ENCODE results near the gene CREB3L1. TPM values are rescaled to one million over a fixed set of nuclear protein-coding genes. Genes with fewer than 3 reads are reported as not detected.

The CREB3L1 gene
- total and polyA plus RNA-seq, 2 experiments from 2014 or later, result 8.5 to 10.4 TPM

DNA sequence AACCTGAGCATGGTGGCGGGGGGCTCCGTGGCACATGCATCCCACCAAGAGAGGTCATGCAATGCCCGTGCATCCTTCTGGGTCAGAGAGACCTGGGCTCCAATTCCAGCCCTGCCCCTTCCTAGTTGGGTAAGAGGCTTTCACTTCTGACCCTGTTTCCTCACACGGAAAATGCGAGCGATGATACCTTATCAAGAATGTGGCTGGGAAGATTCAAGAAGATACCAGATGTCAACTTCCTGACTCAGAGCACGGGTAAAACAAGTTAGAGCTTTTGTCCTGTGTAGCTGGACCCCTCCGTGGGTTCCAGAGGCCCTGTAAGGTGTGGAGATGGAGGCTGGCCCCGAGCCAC lies 61.1 kb downstream of the CREB3L1 start (continued):
- TF ChIP-seq, protein P1, sequence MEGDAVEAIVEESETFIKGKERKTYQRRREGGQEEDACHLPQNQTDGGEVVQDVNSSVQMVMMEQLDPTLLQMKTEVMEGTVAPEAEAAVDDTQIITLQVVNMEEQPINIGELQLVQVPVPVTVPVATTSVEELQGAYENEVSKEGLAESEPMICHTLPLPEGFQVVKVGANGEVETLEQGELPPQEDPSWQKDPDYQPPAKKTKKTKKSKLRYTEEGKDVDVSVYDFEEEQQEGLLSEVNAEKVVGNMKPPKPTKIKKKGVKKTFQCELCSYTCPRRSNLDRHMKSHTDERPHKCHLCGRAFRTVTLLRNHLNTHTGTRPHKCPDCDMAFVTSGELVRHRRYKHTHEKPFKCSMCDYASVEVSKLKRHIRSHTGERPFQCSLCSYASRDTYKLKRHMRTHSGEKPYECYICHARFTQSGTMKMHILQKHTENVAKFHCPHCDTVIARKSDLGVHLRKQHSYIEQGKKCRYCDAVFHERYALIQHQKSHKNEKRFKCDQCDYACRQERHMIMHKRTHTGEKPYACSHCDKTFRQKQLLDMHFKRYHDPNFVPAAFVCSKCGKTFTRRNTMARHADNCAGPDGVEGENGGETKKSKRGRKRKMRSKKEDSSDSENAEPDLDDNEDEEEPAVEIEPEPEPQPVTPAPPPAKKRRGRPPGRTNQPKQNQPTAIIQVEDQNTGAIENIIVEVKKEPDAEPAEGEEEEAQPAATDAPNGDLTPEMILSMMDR (conservative IDR thresholded peaks at IDR 0.05; ENCODE audit: low read depth in 2 of 2), result no peak
- TF ChIP-seq EZH2 (IDR thresholded peaks at IDR 0.05; ENCODE audit: low read depth, unreplicated experiment), result no peak
- peak; percentile 25; the same call in 1 of the 2 replicates for TF ChIP-seq POLR2AphosphoS5 (IDR thresholded peaks at IDR 0.05; ENCODE audit: low read depth)

GRCh38 chr11:46338988-46339666 lies 61.7 kb downstream of the CREB3L1 start:
- Histone ChIP-seq H3K27me3 (ENCODE audit: insufficient read depth) (peaks cover 11% of the 10 kb centered on the region), H3K27ac (ENCODE audit: low read depth) (peak overlapping the region; percentile 94), H3K79me2 (replicated peaks; ENCODE audit: insufficient read depth) (no peaks in the 10 kb centered on the region), H4K20me1 (replicated peaks; ENCODE audit: insufficient read depth) (no peaks in the 10 kb centered on the region), H3K36me3 (ENCODE audit: insufficient read depth) (no peaks in the 10 kb centered on the region), H3K4me1 (ENCODE audit: insufficient read depth) (peaks cover 79% of the 10 kb centered on the region), H3F3A (replicated peaks; ENCODE audit: low read depth) (peaks cover 25% of the 10 kb centered on the region), H3K9me2 (ENCODE audit: insufficient read depth) (no peaks in the 10 kb centered on the region), H3K4me2 (peak overlapping the region; percentile 55), H2AFZ (no peak overlapping the region), H3K4me3 (peak overlapping the region; percentile 36)
- ATAC-seq, result peak; percentile 84
- DNase-seq (ENCODE audit: low spot score), result peak; percentile 97
- Mint-ChIP-seq H3K27me3 (ENCODE audit: insufficient read depth, low read depth, poor library complexity) (peaks cover 37% of the 10 kb centered on the region), H3K9me3 (no peaks in the 10 kb centered on the region), H3K27ac (peak overlapping the region; percentile 96), H3K36me3 (ENCODE audit: low read depth) (no peaks in the 10 kb centered on the region), H3K4me1 (peaks cover 89% of the 10 kb centered on the region), H3K4me3 (peak overlapping the region; percentile 62)
- TF ChIP-seq, protein P1 (conservative IDR thresholded peaks at IDR 0.05; ENCODE audit: low read depth in 2 of 2), result peak in 1 of 2 experiments; percentile 20; a peak in 1 of 4 replicates
- peak; percentile 57 for TF ChIP-seq POLR2AphosphoS5 (IDR thresholded peaks at IDR 0.05; ENCODE audit: low read depth)
- TF ChIP-seq NANOG (IDR thresholded peaks at IDR 0.05; ENCODE audit: borderline replicate concordance), result peak; percentile 61; the same call in 1 of the 2 replicates
- TF ChIP-seq, protein P2, sequence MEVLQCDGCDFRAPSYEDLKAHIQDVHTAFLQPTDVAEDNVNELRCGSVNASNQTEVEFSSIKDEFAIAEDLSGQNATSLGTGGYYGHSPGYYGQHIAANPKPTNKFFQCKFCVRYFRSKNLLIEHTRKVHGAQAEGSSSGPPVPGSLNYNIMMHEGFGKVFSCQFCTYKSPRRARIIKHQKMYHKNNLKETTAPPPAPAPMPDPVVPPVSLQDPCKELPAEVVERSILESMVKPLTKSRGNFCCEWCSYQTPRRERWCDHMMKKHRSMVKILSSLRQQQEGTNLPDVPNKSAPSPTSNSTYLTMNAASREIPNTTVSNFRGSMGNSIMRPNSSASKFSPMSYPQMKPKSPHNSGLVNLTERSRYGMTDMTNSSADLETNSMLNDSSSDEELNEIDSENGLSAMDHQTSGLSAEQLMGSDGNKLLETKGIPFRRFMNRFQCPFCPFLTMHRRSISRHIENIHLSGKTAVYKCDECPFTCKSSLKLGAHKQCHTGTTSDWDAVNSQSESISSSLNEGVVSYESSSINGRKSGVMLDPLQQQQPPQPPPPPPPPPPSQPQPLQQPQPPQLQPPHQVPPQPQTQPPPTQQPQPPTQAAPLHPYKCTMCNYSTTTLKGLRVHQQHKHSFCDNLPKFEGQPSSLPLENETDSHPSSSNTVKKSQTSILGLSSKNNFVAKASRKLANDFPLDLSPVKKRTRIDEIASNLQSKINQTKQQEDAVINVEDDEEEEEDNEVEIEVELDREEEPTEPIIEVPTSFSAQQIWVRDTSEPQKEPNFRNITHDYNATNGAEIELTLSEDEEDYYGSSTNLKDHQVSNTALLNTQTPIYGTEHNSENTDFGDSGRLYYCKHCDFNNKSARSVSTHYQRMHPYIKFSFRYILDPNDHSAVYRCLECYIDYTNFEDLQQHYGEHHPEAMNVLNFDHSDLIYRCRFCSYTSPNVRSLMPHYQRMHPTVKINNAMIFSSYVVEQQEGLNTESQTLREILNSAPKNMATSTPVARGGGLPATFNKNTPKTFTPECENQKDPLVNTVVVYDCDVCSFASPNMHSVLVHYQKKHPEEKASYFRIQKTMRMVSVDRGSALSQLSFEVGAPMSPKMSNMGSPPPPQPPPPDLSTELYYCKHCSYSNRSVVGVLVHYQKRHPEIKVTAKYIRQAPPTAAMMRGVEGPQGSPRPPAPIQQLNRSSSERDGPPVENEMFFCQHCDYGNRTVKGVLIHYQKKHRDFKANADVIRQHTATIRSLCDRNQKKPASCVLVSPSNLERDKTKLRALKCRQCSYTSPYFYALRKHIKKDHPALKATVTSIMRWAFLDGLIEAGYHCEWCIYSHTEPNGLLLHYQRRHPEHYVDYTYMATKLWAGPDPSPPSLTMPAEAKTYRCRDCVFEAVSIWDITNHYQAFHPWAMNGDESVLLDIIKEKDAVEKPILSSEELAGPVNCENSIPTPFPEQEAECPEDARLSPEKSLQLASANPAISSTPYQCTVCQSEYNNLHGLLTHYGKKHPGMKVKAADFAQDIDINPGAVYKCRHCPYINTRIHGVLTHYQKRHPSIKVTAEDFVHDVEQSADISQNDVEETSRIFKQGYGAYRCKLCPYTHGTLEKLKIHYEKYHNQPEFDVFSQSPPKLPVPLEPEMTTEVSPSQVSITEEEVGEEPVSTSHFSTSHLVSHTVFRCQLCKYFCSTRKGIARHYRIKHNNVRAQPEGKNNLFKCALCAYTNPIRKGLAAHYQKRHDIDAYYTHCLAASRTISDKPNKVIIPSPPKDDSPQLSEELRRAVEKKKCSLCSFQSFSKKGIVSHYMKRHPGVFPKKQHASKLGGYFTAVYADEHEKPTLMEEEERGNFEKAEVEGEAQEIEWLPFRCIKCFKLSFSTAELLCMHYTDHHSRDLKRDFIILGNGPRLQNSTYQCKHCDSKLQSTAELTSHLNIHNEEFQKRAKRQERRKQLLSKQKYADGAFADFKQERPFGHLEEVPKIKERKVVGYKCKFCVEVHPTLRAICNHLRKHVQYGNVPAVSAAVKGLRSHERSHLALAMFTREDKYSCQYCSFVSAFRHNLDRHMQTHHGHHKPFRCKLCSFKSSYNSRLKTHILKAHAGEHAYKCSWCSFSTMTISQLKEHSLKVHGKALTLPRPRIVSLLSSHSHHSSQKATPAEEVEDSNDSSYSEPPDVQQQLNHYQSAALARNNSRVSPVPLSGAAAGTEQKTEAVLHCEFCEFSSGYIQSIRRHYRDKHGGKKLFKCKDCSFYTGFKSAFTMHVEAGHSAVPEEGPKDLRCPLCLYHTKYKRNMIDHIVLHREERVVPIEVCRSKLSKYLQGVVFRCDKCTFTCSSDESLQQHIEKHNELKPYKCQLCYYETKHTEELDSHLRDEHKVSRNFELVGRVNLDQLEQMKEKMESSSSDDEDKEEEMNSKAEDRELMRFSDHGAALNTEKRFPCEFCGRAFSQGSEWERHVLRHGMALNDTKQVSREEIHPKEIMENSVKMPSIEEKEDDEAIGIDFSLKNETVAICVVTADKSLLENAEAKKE (CRISPR knock-in tag; IDR thresholded peaks at IDR 0.05), result no peak
- TF ChIP-seq, protein P3, sequence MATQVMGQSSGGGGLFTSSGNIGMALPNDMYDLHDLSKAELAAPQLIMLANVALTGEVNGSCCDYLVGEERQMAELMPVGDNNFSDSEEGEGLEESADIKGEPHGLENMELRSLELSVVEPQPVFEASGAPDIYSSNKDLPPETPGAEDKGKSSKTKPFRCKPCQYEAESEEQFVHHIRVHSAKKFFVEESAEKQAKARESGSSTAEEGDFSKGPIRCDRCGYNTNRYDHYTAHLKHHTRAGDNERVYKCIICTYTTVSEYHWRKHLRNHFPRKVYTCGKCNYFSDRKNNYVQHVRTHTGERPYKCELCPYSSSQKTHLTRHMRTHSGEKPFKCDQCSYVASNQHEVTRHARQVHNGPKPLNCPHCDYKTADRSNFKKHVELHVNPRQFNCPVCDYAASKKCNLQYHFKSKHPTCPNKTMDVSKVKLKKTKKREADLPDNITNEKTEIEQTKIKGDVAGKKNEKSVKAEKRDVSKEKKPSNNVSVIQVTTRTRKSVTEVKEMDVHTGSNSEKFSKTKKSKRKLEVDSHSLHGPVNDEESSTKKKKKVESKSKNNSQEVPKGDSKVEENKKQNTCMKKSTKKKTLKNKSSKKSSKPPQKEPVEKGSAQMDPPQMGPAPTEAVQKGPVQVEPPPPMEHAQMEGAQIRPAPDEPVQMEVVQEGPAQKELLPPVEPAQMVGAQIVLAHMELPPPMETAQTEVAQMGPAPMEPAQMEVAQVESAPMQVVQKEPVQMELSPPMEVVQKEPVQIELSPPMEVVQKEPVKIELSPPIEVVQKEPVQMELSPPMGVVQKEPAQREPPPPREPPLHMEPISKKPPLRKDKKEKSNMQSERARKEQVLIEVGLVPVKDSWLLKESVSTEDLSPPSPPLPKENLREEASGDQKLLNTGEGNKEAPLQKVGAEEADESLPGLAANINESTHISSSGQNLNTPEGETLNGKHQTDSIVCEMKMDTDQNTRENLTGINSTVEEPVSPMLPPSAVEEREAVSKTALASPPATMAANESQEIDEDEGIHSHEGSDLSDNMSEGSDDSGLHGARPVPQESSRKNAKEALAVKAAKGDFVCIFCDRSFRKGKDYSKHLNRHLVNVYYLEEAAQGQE (IDR thresholded peaks at IDR 0.05; ENCODE audit: unreplicated experiment), result no peak
- no peak for TF ChIP-seq CREB1 (CRISPR knock-in tag; IDR thresholded peaks at IDR 0.05; ENCODE audit: low read depth)

Measured in GM23338 (cell line).